Stimulated activated effector memory CD8-positive, alpha-beta T cell treated with anti-CD3 and anti-CD28 coated beads, Interleukin-12 subunit alpha, Interleukin-12 subunit beta, amount 100 ng/mL, for 72 hours (primary cell): ENCODE data around the gene CCDC183.
A peak's percentile ranks its signal among the peaks of the same experiment; 100 is the strongest.
"Not testable (repeated sequence)": the region's sequence is repeated elsewhere in the genome, so short reads cannot be mapped to it uniquely, and the experiment has no call there.

Experiments
- ATAC-seq: fragments of 150-1000 bp; cut with Tn5 transposase; 2 replicates; pipeline ENCODE4 v1.10.0; 2021
- DNase-seq, 2 donors: peaks; one replicate each; pipeline ENCODE4 v3.0.0; 2021 to 2022; ENCODE audit warnings: low spot score in 2 of 2
- H3K27ac Mint-ChIP-seq: one replicate; pipeline ENCODE4 v1.8.0; 2022; ENCODE audit warnings: mild to moderate bottlenecking, mixed read lengths
- H3K36me3 Mint-ChIP-seq: one replicate; pipeline ENCODE4 v1.8.0; 2022; ENCODE audit warnings: mild to moderate bottlenecking, mixed read lengths
- H3K4me1 Mint-ChIP-seq: one replicate; pipeline ENCODE4 v1.8.0; 2022; ENCODE audit warnings: mixed read lengths
- H3K4me3 Mint-ChIP-seq: one replicate; pipeline ENCODE4 v1.8.0; 2022; ENCODE audit warnings: mild to moderate bottlenecking, mixed read lengths
- H3K9me3 Mint-ChIP-seq: one replicate; pipeline ENCODE4 v1.8.0; 2022; ENCODE audit warnings: mixed read lengths

CCDC183 gene

GRCh38 chr9:136769710-136770191 is 26.4 kb upstream of the CCDC183 start:
- Mint-ChIP-seq H3K27ac (no peak overlapping the region), H3K36me3 (no peaks in the 10 kb centered on the region), H3K9me3 (peaks cover 7% of the 10 kb centered on the region), H3K4me1 (peaks cover 31% of the 10 kb centered on the region), H3K4me3 (no peak overlapping the region)
- ATAC-seq: peak; percentile 68
- DNase-seq: peak; percentile 43 to 71

GRCh38 chr9:136771907-136772415 is 24.2 kb upstream of the CCDC183 start:
- peak overlapping the region; percentile 37 for H3K27ac Mint-ChIP-seq
- DNase-seq (no peak), ATAC-seq (no peak)
- H3K4me3 Mint-ChIP-seq: no peak overlapping the region
- H3K4me1 Mint-ChIP-seq: peaks cover 16% of the 10 kb centered on the region
- H3K36me3 Mint-ChIP-seq: no peaks in the 10 kb centered on the region
- peaks cover 7% of the 10 kb centered on the region for H3K9me3 Mint-ChIP-seq

- Mint-ChIP-seq H3K27ac (no peak overlapping the region), H3K4me1 (peaks cover 12% of the 10 kb centered on the region), H3K4me3 (no peak overlapping the region), H3K36me3 (no peaks in the 10 kb centered on the region), H3K9me3 (peaks cover 7% of the 10 kb centered on the region)
- ATAC-seq (peak; percentile 71), DNase-seq (peak in 1 of 2 donors; percentile 66)
These were observed 22.6 kb upstream of the CCDC183 start for GRCh38 chr9:136773386-136774044.

DNA sequence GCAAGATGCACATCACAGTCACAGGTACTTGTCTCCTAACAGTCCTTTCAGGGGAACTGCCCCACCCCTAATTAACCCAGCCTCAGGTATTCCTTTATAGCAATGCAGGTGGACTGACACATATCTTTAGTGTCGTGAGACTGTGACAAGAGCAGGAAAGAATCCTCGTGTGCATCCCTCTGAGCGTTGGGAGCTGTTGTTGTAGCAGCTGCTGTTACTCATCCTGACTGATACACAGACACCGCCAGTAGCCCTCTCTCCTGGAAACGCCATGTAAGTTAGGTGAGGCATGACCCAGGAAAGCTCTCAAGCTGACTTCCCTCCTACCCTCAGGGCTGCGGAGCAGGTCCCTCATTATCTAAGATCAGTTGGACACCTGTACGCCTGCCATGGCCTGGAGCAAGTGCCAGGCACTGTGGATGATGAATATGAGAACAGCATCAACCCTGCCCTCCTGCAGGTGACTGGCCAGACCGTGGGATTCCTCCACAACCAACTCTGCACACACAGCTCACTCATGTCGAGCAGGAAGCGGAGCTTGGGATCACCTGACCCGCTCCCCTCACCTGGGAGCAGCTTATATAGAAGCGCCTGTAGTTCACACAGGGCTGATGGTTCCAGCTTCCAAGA is 21.6 kb upstream of the CCDC183 start:
- Mint-ChIP-seq H3K9me3 (peaks cover 7% of the 10 kb centered on the region), H3K27ac (no peak overlapping the region), H3K4me1 (peaks cover 12% of the 10 kb centered on the region), H3K4me3 (no peak overlapping the region), H3K36me3 (no peaks in the 10 kb centered on the region)
- ATAC-seq (no peak), DNase-seq (no peak)

DNA sequence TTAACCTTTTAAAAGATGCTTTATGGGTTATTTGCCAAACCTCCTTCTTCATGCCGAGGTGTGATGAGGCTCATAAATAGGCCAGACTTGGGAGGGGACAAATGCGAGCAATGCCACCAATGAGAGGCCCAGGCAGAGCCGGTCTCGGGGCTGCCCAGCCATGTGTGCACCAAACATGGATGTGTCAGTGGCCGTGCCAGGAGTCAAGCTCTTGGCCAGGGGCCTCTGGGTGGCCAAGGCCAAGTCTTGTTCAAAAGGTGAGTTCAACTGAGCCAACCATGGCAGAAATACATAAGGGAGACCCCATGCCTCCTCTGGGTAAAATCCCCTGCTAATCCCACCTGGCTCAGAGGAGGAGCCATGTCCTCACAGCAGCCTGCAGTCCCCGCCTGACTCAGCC is 20.9 kb upstream of the CCDC183 start:
- peaks cover 7% of the 10 kb centered on the region for H3K4me1 Mint-ChIP-seq
- no peak overlapping the region for H3K4me3 Mint-ChIP-seq
- no peaks in the 10 kb centered on the region for H3K36me3 Mint-ChIP-seq
- H3K27ac Mint-ChIP-seq: no peak overlapping the region
- peaks cover 7% of the 10 kb centered on the region for H3K9me3 Mint-ChIP-seq
- no peak for ATAC-seq
- DNase-seq: no peak

GRCh38 chr9:136776947-136777346 is 19.2 kb upstream of the CCDC183 start:
- DNase-seq: no peak
- no peak for ATAC-seq
- Mint-ChIP-seq H3K36me3 (no peaks in the 10 kb centered on the region), H3K9me3 (peaks cover 7% of the 10 kb centered on the region), H3K4me1 (peaks cover 7% of the 10 kb centered on the region), H3K27ac (no peak overlapping the region), H3K4me3 (no peak overlapping the region)

GRCh38 chr9:136777359-136777758 is 18.8 kb upstream of the CCDC183 start:
- Mint-ChIP-seq H3K4me1 (peaks cover 7% of the 10 kb centered on the region), H3K36me3 (no peaks in the 10 kb centered on the region), H3K4me3 (no peak overlapping the region), H3K27ac (no peak overlapping the region), H3K9me3 (peaks cover 7% of the 10 kb centered on the region)
- ATAC-seq (no peak), DNase-seq (no peak)

DNA sequence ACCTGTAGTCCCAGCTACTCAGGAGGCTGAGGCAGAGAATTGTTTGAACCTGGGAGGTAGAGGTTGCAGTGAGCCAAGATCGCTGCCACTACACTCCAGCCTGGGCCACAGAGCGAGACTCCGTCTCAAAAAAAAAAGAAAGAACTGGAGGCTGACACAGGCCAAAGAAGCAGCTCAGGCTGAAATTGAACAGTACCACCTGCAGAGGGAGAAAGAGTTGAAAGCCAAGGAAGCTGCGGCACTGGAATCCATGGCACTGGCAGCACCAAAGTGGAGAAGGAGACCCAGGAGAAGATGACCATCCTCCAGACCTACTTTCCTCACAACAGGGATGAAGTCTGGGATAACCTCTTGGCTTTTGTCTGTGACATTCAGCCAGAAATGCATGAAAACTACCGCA is 16.3 kb upstream of the CCDC183 start:
- Mint-ChIP-seq H3K27ac (no peak overlapping the region), H3K4me3 (no peak overlapping the region), H3K36me3 (no peaks in the 10 kb centered on the region), H3K9me3 (no peaks in the 10 kb centered on the region), H3K4me1 (peaks cover 1% of the 10 kb centered on the region)
- DNase-seq (no peak), ATAC-seq (no peak)

DNA sequence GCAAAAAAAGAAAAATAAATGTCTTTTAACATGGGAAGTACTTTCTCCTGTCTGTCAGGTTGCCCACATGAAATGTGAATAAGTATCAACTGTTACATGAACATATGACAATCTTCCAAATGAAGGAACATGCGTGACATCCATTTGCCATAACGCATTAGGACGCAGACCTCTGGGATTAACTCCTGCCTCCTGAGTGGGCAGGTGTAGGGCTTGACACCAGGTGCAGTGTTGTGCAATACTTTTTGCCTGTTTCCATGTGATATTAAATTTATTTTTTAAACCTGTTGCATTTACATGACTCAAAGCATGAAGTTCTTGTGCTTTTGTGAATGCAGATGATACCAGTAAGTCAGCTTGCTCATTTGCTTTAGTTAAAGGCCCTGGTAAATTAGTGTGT is 13.7 kb upstream of the CCDC183 start:
- DNase-seq: no peak
- no peak for ATAC-seq
- Mint-ChIP-seq H3K4me1 (peaks cover 8% of the 10 kb centered on the region), H3K9me3 (no peaks in the 10 kb centered on the region), H3K27ac (no peak overlapping the region), H3K36me3 (no peaks in the 10 kb centered on the region), H3K4me3 (no peak overlapping the region)

- no peak for ATAC-seq
- no peaks in the 10 kb centered on the region for H3K36me3 Mint-ChIP-seq
- no peaks in the 10 kb centered on the region for H3K9me3 Mint-ChIP-seq
These were observed 11.7 kb upstream of the CCDC183 start for GRCh38 chr9:136784249-136784996.

DNA sequence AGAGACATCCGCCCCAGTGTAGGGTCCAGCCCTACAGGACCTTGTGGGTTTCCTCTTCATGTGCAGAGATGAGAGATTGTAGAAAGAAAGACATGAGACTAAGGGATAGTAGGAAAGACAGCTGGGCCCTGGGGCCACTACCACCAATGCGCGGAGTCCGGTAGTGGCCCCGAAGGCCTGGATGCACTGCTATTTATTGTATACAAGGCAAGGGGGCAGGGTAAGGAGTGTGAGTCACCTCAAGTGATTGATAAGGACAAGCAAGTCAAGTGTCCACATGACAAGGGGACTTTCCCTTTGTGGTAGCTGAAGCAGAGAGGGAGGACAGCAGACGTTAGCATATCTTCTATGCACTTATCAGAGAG is 11.2 kb upstream of the CCDC183 start:
- DNase-seq (no peak), ATAC-seq (peak; percentile 70)
- Mint-ChIP-seq H3K4me1 (peaks cover 24% of the 10 kb centered on the region), H3K4me3 (no peak overlapping the region), H3K27ac (peak overlapping the region; percentile 38), H3K9me3 (no peaks in the 10 kb centered on the region), H3K36me3 (no peaks in the 10 kb centered on the region)

More at GRCh38 chr9:136784249-136784996, 11.7 kb upstream of the CCDC183 start:
- peaks cover 24% of the 10 kb centered on the region for H3K4me1 Mint-ChIP-seq
- no peak overlapping the region for H3K4me3 Mint-ChIP-seq
- H3K27ac Mint-ChIP-seq: peak overlapping the region; percentile 38
- DNase-seq: no peak

GRCh38 chr9:136785565-136786355 is 10.4 kb upstream of the CCDC183 start:
- not testable (repeated sequence) for H3K9me3 Mint-ChIP-seq, H3K36me3 Mint-ChIP-seq, H3K4me3 Mint-ChIP-seq, DNase-seq, H3K27ac Mint-ChIP-seq, ATAC-seq
- peaks cover 24% of the 10 kb centered on the region for H3K4me1 Mint-ChIP-seq

DNA sequence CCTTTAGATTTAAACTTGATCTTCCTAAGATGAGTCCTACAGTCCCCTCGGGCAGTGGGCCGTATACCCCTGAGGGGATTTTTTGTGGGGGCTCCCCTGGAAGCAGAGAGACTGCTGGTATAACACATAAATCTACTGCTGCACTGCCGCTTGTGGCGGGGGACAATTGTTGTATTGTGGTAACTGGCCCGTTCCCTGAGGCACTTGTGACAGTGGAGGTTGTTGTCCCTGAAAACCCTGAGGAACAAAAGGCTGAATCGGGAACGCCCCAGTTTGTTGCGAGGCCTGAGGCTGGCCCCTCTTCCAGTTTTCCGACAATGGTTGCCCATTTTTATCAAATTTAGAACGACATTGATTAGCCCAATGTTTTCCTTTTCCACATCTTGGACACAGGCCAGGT is 9.7 kb upstream of the CCDC183 start:
- no peaks in the 10 kb centered on the region for H3K9me3 Mint-ChIP-seq
- no peak overlapping the region for H3K4me3 Mint-ChIP-seq
- peaks cover 24% of the 10 kb centered on the region for H3K4me1 Mint-ChIP-seq
- no peak overlapping the region for H3K27ac Mint-ChIP-seq
- ATAC-seq (no peak), DNase-seq (no peak)
- H3K36me3 Mint-ChIP-seq: no peaks in the 10 kb centered on the region

DNA sequence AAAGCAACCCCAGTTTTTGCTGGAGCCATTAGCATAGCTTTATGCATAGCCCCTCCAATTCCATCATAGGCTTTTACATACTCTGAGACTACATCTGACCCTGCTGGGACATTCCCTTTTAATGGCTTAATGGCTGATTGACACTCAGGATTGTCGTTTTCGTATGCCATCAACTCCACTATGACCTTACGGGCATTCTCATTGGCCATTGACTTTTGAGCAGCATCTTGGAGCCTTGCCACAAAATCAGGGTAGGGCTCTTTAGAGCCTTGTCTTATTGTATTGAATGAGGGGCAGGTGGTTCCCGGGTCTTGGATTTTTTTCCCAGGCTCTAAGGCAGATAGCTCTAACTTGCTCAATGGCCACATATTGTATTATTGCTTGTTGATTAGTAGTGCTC is 9.2 kb upstream of the CCDC183 start:
- H3K4me3 Mint-ChIP-seq, DNase-seq, ATAC-seq, H3K36me3 Mint-ChIP-seq, H3K27ac Mint-ChIP-seq, H3K9me3 Mint-ChIP-seq: not testable (repeated sequence)
- peaks cover 27% of the 10 kb centered on the region for H3K4me1 Mint-ChIP-seq
